ENCODE results near the gene TUBB.

- no peak for TF ChIP-seq CTCF (IDR thresholded peaks at IDR 0.05)
- TF ChIP-seq POLR2A (IDR thresholded peaks at IDR 0.05) = peak; percentile 41
Observed at GRCh38 chr6:30686908-30687658, 33.1 kb upstream of the TUBB start.

All from right lobe of liver (tissue), 4 donors.